Measurements from ENCODE around the gene EBF4.

DNA sequence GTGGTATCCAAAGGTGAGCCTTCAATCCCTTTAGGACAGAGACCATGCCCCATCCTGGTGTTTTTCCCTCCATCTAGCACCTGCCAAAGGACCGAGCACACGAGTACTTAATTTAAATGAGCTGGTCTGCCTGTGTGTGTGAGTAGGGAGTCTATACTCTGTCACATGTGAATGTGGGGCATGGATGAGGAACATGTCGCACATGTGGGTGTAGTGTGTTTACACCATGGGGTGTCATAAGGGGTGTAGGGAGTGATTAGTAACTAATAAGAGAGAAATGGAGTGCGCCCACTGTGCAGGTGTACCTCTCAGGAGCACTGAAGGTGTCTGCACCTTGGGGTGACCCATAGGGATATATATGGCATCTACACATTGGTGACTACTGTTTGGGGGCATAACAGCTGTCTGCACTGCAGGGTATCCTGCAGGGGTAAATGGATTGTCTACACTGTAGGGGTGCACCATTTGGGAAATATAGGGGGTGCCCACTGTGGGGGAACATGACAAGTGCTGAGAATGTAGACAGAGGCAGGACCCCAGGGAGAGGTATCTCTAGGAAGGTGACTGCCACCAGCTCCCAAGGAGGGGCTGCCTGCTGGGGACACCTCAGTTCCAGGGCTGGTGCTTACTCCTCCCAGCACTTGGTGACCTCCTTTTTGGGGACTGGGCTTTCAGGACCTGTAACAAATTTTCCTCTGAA, 53.5 kb downstream of the EBF4 start:
- TF ChIP-seq CTCF (IDR thresholded peaks at IDR 0.05; ENCODE audit: low read depth, low read length, poor library complexity, severe bottlenecking) (no peak), EZH2phosphoT487 (IDR thresholded peaks at IDR 0.05; ENCODE audit: borderline replicate concordance, low read length) (no peak)

All from DOHH2 (cell line).